Right lobe of liver (tissue), 4 donors: ENCODE results near the gene RUBCNL.

Experiments used
- POLR2A ChIP-seq: fragments of 450-650 bp; IDR thresholded peaks from one replicate; pipeline ENCODE4 v1.6.1; 2017; ENCODE audit warnings: antibody characterized with exemption, mild to moderate bottlenecking
- TF ChIP-seq, protein P1 (sequence below), 4 donors: fragments of 200-600 bp in 3 of 4; fragments of 450-650 bp in 1 of 4; IDR thresholded peaks; one replicate each; pipeline versions ENCODE4 v1.5.1 to v1.8.0; 2016 to 2022; ENCODE audit warnings: antibody characterized with exemption in 4 of 4, mild to moderate bottlenecking in 2 of 4
- donor health status: DM: no; HTN: no; CAD: no.
- donor health status: DM: no; HTN: no; CAD: no.
- donor health status: DM: no; HTN: yes; CAD: no.

DNA sequence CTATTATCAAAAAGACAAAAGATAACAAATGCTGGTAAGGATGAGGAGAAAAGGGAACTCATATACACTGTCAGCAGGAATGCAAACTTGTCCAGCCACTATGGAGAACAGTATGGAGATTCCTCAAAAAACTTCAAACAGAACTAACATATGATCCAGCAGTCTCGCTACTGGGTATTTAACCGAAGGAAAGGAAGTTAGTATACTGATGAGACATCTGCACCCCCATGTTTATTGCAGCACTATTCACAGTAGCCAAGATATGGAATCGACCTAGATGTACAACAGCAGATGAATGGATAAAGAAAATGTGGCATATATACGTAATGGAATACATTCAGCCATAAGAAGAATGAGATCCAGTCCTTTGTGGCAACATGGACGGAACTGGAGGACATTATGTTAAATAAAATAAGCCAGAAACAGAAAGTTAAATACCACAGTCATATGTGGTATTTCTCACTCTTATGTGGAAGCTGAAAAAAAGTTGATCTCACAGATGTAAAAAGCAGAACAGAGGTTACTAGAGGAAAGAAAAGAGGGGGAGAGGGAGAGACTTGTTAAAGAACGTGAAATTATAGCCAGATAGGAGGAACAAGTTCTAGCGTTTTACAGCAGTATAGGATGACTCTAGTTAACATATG lies 83.2 kb downstream of the RUBCNL start:
- TF ChIP-seq, protein P1, sequence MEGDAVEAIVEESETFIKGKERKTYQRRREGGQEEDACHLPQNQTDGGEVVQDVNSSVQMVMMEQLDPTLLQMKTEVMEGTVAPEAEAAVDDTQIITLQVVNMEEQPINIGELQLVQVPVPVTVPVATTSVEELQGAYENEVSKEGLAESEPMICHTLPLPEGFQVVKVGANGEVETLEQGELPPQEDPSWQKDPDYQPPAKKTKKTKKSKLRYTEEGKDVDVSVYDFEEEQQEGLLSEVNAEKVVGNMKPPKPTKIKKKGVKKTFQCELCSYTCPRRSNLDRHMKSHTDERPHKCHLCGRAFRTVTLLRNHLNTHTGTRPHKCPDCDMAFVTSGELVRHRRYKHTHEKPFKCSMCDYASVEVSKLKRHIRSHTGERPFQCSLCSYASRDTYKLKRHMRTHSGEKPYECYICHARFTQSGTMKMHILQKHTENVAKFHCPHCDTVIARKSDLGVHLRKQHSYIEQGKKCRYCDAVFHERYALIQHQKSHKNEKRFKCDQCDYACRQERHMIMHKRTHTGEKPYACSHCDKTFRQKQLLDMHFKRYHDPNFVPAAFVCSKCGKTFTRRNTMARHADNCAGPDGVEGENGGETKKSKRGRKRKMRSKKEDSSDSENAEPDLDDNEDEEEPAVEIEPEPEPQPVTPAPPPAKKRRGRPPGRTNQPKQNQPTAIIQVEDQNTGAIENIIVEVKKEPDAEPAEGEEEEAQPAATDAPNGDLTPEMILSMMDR (IDR thresholded peaks at IDR 0.05), result no peak
- no peak for TF ChIP-seq POLR2A
